CD4-positive, CD25-positive, alpha-beta regulatory T cell (primary cell): ENCODE measurements around the gene NOCT. TPM values are rescaled to one million over a fixed set of nuclear protein-coding genes. Genes with fewer than 3 reads are reported as not detected.

Experiments
- ATAC-seq, 2 donors: fragments of 150-1000 bp; cut with Tn5 transposase; one replicate each; pipeline ENCODE4 v1.10.0; 2021; ENCODE audit warnings: low read depth in 2 of 2, moderate number of reproducible peaks in 2 of 2, moderate library complexity in 1 of 2
- DNase-seq, 3 donors: peaks; one replicate each; pipeline versions ENCODE4 v3.0.0 to v3.0.0-alpha.2; 2012 to 2022; ENCODE audit warnings: mixed read lengths in 1 of 3
- H3K27ac ChIP-seq: one replicate; pipeline ENCODE4 v1.7.0; 2013; ENCODE audit warnings: mild to moderate bottlenecking, low read length; ENCODE audit not compliant: insufficient read depth, poor library complexity, severe bottlenecking
- H3K27me3 ChIP-seq: one replicate; pipeline ENCODE4 v1.7.0; 2013; ENCODE audit warnings: low read length; ENCODE audit not compliant: control insufficient read depth, insufficient read depth
- H3K36me3 ChIP-seq: one replicate; pipeline ENCODE4 v1.7.0; 2013; ENCODE audit warnings: mild to moderate bottlenecking, low read length, moderate library complexity; ENCODE audit not compliant: control insufficient read depth, insufficient read depth
- H3K4me1 ChIP-seq: 2 replicates; pipeline ENCODE4 v1.7.0; 2013; ENCODE audit warnings: mild to moderate bottlenecking, low read length; ENCODE audit not compliant: insufficient read depth, control insufficient read depth, poor library complexity, severe bottlenecking
- H3K4me3 ChIP-seq: one replicate; pipeline ENCODE4 v1.7.0; 2013; ENCODE audit warnings: low read depth, mild to moderate bottlenecking, low read length, moderate library complexity
- H3K9me3 ChIP-seq, 2 experiments: 1 replicate in 1 of 2; 2 replicates in 1 of 2; pipeline ENCODE4 v1.7.0; 2013; ENCODE audit warnings: low read length in 2 of 2, mild to moderate bottlenecking in 1 of 2, moderate library complexity in 1 of 2; ENCODE audit not compliant: control insufficient read depth in 2 of 2
- H3K27ac Mint-ChIP-seq, 3 donors: one replicate each; pipeline ENCODE4 v1.8.0; 2020 to 2022; ENCODE audit warnings: mild to moderate bottlenecking in 3 of 3, mixed read lengths in 3 of 3, moderate library complexity in 2 of 3
- H3K27me3 Mint-ChIP-seq: one replicate; pipeline ENCODE4 v1.8.0; 2022; ENCODE audit warnings: mild to moderate bottlenecking, mixed read lengths
- H3K36me3 Mint-ChIP-seq: one replicate; pipeline ENCODE4 v1.8.0; 2020; ENCODE audit warnings: mixed read lengths
- H3K4me1 Mint-ChIP-seq, 4 donors: one replicate each; pipeline ENCODE4 v1.8.0; 2020 to 2022; ENCODE audit warnings: mixed read lengths in 4 of 4, mild to moderate bottlenecking in 1 of 4
- H3K4me3 Mint-ChIP-seq, 4 donors: one replicate each; pipeline ENCODE4 v1.8.0; 2020 to 2022; ENCODE audit warnings: mild to moderate bottlenecking in 4 of 4, mixed read lengths in 4 of 4, moderate library complexity in 3 of 4
- H3K9me3 Mint-ChIP-seq, 7 donors: one replicate each; pipeline ENCODE4 v1.8.0; 2020 to 2022; ENCODE audit warnings: mixed read lengths in 7 of 7, mild to moderate bottlenecking in 3 of 7, moderate library complexity in 2 of 7
- polyA plus RNA-seq, 4 donors: library from polyadenylated mRNA; unstranded; fragments of 300-500 nt; fragmentation: Illumina TruSeq; gene quantifications; one replicate each; pipeline ENCODE4 v1.2.3, GENCODE V29; 2021
- total RNA-seq: library from RNA; stranded (reverse); gene quantifications from one replicate; pipeline ENCODE4 v1.2.3, GENCODE V29; 2022

The NOCT gene
- total and polyA plus RNA-seq, 5 donors from 2014 or later: 0.14 to 14.6 (median 0.34) TPM; not detected in 1

DNA sequence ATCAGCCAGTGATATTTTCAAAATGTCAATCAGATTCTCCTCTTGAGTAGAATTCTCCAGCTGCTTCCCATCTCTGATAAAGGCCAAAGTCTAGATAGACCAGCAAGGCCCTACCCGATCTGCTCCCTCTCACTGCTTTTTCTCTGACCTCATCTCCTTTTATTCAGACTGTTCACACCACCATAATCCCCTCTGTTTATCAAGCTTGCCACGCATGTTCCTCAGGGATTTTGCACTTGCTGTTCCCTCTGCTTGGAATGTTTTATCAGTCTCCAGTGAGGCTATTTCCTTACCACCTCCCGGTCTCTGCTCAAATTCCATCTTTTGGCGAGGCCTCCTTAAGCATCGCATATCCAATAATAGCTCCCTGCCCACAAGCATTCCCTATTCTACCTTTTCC, 20.1 kb downstream of the NOCT start:
- no peaks in the 10 kb centered on the region for H3K4me1 ChIP-seq
- H3K27me3 Mint-ChIP-seq: no peaks in the 10 kb centered on the region
- no peak overlapping the region for H3K4me3 Mint-ChIP-seq
- no peaks in the 10 kb centered on the region for H3K27me3 ChIP-seq
- ATAC-seq (no peak), DNase-seq (no peak)
- H3K27ac ChIP-seq: no peak overlapping the region
- H3K9me3 Mint-ChIP-seq: no peaks in the 10 kb centered on the region
- no peak overlapping the region for H3K4me3 ChIP-seq
- H3K36me3 ChIP-seq: peaks cover 3% of the 10 kb centered on the region
- no peaks in the 10 kb centered on the region for H3K9me3 ChIP-seq
- H3K36me3 Mint-ChIP-seq: no peaks in the 10 kb centered on the region
- H3K4me1 Mint-ChIP-seq: peaks cover 8 to 16% (median 10%) of the 10 kb centered on the region in 4 donors
- H3K27ac Mint-ChIP-seq: peak overlapping the region; percentile 27 to 53 (median 45)

DNA sequence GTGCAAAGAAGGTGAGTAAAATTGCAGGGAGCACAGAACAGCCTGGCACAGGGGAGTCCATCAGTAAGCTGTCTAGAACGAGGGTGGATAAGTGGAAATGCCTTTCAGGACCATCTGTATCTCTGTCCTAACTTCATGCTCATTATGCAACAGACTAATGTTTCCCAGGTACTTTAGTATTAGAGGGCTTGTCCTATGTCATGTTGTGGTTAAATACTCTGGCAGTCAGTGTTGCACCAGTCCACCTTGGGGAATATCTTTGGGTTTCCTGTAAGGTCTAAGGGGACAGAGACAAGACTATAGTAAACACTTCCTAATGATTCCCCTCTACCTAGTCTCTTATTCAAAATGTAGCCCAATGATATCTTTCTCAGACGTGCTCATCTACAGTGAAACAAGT, 21.3 kb downstream of the NOCT start:
- no peak for ATAC-seq
- Mint-ChIP-seq H3K27ac (no peak overlapping the region), H3K9me3 (no peaks in the 10 kb centered on the region)

DNA sequence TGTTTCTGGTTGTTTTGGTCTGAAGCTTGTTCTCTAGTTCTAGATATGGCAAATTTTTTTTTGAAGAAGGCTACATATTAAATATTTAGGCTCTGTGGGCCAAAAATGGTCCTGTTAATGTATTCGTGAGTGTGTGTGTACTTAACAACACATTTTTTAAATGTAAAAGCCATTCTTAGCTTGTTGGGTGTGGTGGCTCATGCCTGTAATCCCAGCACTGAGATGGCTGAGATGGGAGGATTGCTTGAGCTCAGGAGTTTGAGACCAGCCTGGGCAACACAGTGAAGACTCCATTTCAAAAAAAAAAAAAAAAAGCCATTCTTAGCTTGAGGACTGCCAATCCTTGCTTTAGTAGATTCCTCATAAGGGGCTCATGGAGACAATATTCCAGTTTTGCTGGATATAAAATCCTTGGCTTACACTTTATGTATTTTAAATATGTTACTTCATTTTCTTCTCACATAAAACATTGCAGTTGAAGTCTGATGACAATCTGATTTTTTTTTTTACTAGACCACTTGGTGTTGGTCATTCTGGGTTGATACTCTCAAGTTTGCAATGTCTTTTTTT, 23.4 kb downstream of the NOCT start:
- Mint-ChIP-seq H3K4me3 (no peak overlapping the region), H3K9me3 (no peaks in the 10 kb centered on the region), H3K27me3 (no peaks in the 10 kb centered on the region), H3K36me3 (peaks cover 8% of the 10 kb centered on the region), H3K27ac (no peak overlapping the region), H3K4me1 (peaks cover 9 to 18% (median 14%) of the 10 kb centered on the region in 4 donors)
- DNase-seq (no peak), ATAC-seq (no peak)
- no peaks in the 10 kb centered on the region for H3K4me1 ChIP-seq
- H3K36me3 ChIP-seq: peaks cover 7% of the 10 kb centered on the region
- no peak overlapping the region for H3K4me3 ChIP-seq
- H3K27me3 ChIP-seq: no peaks in the 10 kb centered on the region
- no peaks in the 10 kb centered on the region for H3K9me3 ChIP-seq
- H3K27ac ChIP-seq: peak overlapping the region; percentile 14

More for the DNA sequence above, 21.3 kb downstream of the NOCT start:
- no peak overlapping the region for H3K4me3 Mint-ChIP-seq
- Histone ChIP-seq H3K36me3 (peaks cover 3% of the 10 kb centered on the region), H3K27ac (no peak overlapping the region), H3K4me3 (no peak overlapping the region), H3K4me1 (no peaks in the 10 kb centered on the region), H3K9me3 (no peaks in the 10 kb centered on the region), H3K27me3 (no peaks in the 10 kb centered on the region)
- no peaks in the 10 kb centered on the region for H3K27me3 Mint-ChIP-seq
- DNase-seq: no peak
- H3K4me1 Mint-ChIP-seq: peaks cover 9 to 19% (median 14%) of the 10 kb centered on the region in 4 donors
- H3K36me3 Mint-ChIP-seq: no peaks in the 10 kb centered on the region

DNA sequence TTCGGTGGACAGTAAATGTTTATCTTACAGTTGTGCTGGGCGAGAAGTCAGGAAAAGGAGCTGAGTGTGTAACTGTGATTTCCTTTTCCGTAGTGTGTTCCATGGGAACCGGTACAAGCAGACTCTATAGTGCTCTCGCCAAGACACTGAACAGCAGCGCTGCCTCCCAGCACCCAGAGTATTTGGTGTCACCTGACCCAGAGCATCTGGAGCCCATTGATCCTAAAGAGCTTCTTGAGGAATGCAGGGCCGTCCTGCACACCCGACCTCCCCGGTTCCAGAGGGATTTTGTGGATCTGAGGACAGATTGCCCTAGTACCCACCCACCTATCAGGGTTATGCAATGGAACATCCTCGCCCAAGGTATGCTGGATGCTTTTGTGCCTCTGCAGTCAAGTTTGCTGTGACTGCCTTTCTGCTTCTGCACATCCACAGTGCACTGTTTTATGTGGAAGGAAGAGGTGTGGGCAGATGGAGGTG, 27.4 kb downstream of the NOCT start:
- no peak overlapping the region for H3K4me3 Mint-ChIP-seq
- H3K27ac Mint-ChIP-seq: peak overlapping the region in 1 of 3 donors; percentile 29
- no peaks in the 10 kb centered on the region for H3K4me1 ChIP-seq
- ATAC-seq: no peak
- no peaks in the 10 kb centered on the region for H3K9me3 ChIP-seq
- no peaks in the 10 kb centered on the region for H3K9me3 Mint-ChIP-seq
- no peak overlapping the region for H3K4me3 ChIP-seq
- no peaks in the 10 kb centered on the region for H3K27me3 ChIP-seq
- peaks cover 3 to 17% (median 8%) of the 10 kb centered on the region in 4 donors for H3K4me1 Mint-ChIP-seq
- no peaks in the 10 kb centered on the region for H3K27me3 Mint-ChIP-seq
- peaks cover 16% of the 10 kb centered on the region for H3K36me3 Mint-ChIP-seq
- no peak for DNase-seq
- H3K36me3 ChIP-seq: peaks cover 19% of the 10 kb centered on the region
- no peak overlapping the region for H3K27ac ChIP-seq

DNA sequence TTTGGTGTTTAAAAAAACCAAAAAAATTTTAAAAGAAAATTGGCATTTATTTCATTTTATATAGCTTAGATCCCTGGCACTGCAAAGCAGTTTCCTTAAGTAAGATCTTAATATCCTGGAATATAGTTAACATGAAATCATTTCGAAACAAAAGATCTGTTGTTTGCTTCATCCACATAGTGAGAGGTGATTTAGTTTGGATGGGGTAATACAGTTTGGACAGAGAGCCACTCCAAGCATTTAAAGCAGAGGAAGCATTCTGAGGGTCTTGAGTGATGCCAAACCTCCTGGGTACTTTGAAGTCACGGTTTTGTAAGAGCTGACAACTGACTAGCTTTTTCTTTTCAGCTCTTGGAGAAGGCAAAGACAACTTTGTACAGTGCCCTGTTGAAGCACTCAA, 28.7 kb downstream of the NOCT start:
- no peaks in the 10 kb centered on the region for H3K27me3 ChIP-seq
- no peaks in the 10 kb centered on the region for H3K9me3 Mint-ChIP-seq
- H3K27me3 Mint-ChIP-seq: no peaks in the 10 kb centered on the region
- H3K36me3 Mint-ChIP-seq: peaks cover 25% of the 10 kb centered on the region
- peaks cover 25% of the 10 kb centered on the region for H3K36me3 ChIP-seq
- peak overlapping the region in 1 of 3 donors; percentile 61 for H3K27ac Mint-ChIP-seq
- H3K4me1 Mint-ChIP-seq: peaks cover 3 to 23% (median 11%) of the 10 kb centered on the region in 4 donors
- DNase-seq (no peak), ATAC-seq (no peak)
- H3K4me3 Mint-ChIP-seq: no peak overlapping the region
- H3K4me3 ChIP-seq: no peak overlapping the region
- no peaks in the 10 kb centered on the region for H3K9me3 ChIP-seq
- H3K27ac ChIP-seq: no peak overlapping the region
- no peaks in the 10 kb centered on the region for H3K4me1 ChIP-seq

DNA sequence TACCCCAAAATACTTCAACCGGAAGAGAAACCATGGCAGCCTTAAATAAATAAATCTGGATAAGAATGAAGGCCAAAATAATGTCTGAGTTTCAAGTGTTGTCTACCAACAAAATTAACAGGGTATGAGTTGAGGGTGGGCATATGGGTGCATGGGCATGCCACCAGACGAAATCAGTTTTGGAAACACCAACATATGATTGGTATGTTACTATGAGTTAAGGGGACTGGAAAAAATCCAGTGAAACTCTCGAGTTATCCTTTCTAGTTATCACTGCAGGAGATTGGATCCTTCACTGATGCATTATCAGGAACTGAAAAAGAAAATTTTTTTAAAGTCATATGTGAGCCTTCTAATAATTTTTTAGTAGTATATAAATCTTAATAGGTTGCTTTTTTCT, 32.4 kb downstream of the NOCT start:
- Mint-ChIP-seq H3K4me1 (peaks cover 4 to 22% (median 9%) of the 10 kb centered on the region in 4 donors), H3K4me3 (no peak overlapping the region), H3K27me3 (no peaks in the 10 kb centered on the region), H3K9me3 (no peaks in the 10 kb centered on the region), H3K27ac (peak overlapping the region in 1 of 3 donors; percentile 13), H3K36me3 (peaks cover 31% of the 10 kb centered on the region)
- Histone ChIP-seq H3K4me3 (no peak overlapping the region), H3K27ac (no peak overlapping the region), H3K36me3 (peaks cover 36% of the 10 kb centered on the region), H3K4me1 (no peaks in the 10 kb centered on the region), H3K27me3 (no peaks in the 10 kb centered on the region), H3K9me3 (no peaks in the 10 kb centered on the region)
- ATAC-seq (no peak), DNase-seq (no peak)

DNA sequence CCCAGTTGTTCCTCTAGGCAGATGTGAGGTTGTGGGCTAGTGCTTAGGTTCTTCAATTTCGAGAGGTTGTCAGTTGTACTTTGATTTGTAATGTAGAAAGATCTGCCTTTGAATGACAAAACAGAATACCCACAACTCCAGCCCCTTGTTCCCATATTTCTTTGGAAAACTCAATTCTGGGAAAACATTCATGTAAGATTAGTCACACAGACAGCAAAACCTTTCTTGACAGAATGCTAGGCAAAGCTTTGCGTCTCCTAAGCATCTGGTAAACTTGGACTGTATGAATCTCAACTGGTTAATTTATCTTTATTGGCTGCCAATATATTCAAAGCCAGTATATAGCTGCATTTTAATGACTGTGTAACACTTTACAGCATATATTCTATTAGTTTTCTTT, 34.9 kb downstream of the NOCT start:
- Mint-ChIP-seq H3K27me3 (no peaks in the 10 kb centered on the region), H3K36me3 (peaks cover 38% of the 10 kb centered on the region), H3K9me3 (peaks cover 0 to 2% (median 0%) of the 10 kb centered on the region in 7 donors), H3K27ac (no peak overlapping the region), H3K4me1 (peaks cover 12 to 29% (median 23%) of the 10 kb centered on the region in 4 donors), H3K4me3 (no peak overlapping the region)
- Histone ChIP-seq H3K9me3 (no peaks in the 10 kb centered on the region), H3K27me3 (no peaks in the 10 kb centered on the region), H3K36me3 (peaks cover 41% of the 10 kb centered on the region), H3K4me3 (no peak overlapping the region), H3K4me1 (no peaks in the 10 kb centered on the region), H3K27ac (no peak overlapping the region)
- ATAC-seq (no peak), DNase-seq (no peak)

DNA sequence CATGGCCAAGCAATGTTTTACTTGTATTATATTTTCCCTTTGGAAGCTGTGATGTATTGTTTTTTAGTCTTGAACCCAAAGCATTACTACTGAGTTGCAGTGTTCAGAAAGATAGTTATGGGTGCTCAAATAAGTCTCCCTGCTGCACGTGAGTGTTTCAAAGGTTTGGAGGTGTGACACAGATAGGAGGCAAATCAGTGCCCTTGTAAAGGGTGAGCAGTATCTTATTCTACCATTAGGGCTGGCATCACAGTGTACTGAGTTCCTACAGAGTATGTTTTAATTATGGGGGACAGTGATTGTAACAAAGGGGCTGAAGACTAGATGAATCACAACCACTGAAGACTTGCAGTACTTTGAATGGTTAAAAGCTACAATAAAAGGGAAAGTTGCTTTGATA, 38.3 kb downstream of the NOCT start:
- H3K4me3 Mint-ChIP-seq: no peak overlapping the region
- Histone ChIP-seq H3K4me3 (no peak overlapping the region), H3K4me1 (peaks cover 5% of the 10 kb centered on the region), H3K27ac (no peak overlapping the region), H3K36me3 (peaks cover 54% of the 10 kb centered on the region), H3K9me3 (no peaks in the 10 kb centered on the region), H3K27me3 (no peaks in the 10 kb centered on the region)
- peak overlapping the region; percentile 4 to 68 (median 60) for H3K27ac Mint-ChIP-seq
- H3K27me3 Mint-ChIP-seq: no peaks in the 10 kb centered on the region
- peaks cover 0 to 2% (median 0%) of the 10 kb centered on the region in 7 donors for H3K9me3 Mint-ChIP-seq
- H3K36me3 Mint-ChIP-seq: peaks cover 44% of the 10 kb centered on the region
- no peak for DNase-seq
- no peak for ATAC-seq
- H3K4me1 Mint-ChIP-seq: peaks cover 19 to 40% (median 34%) of the 10 kb centered on the region in 4 donors
